Ammon's horn (tissue), 1 donor: Measurements from ENCODE around the gene C1RL.
A peak's percentile ranks its signal among the peaks of the same experiment; 100 is the strongest.
"Not testable (repeated sequence)": the region's sequence is repeated elsewhere in the genome, so short reads cannot be mapped to it uniquely, and the experiment has no call there.

Experiments
- DNase-seq: peaks from one replicate; pipeline ENCODE4 v3.0.0-alpha.2; 2016; ENCODE audit warnings: low spot score

Gene C1RL

DNA sequence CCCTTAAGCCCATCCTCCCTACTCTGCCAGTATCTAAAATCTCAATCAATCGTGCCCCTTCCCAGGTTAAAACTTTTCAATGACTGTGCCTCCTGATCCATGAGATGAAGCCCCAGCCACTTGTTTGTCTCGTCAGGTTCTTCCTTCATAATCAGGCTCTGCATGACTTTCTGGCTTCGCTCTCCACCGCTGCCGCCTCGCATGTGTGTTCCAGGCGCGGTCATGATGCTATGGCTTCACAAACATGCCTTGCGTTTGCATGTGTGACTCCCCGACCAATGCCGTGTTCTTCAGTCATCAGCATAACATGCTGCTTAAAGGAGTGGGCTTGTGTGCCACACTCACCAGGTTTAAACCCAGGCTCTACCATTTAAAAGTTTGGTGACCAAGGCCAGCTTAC is 5.0 kb upstream of the C1RL start:
- DNase-seq: no peak

DNA sequence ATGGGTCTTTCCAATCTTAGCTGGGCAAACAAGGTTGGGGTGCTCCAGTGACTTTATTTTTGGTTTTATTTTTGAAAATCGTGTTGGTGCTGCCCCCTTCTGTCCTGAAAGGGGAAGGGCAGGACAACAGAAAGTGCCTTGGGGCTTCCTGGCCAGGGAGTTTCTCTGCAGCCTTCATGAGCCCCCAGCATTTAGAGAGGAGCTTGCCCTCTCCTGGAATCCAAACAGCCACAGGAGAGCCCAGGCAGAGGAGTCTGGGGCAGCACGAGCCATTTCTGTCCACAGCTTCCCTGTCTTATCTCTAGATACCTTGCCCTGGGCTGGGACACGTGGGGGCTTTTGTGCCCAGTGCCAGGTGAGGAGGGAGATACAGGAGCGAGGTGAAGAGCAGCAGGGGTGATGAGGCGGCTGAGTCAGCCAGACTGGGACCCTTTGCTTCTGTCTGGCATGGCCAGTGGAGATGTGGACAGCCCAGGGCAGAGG is 4.4 kb upstream of the C1RL start:
- peak; percentile 37 for DNase-seq

DNA sequence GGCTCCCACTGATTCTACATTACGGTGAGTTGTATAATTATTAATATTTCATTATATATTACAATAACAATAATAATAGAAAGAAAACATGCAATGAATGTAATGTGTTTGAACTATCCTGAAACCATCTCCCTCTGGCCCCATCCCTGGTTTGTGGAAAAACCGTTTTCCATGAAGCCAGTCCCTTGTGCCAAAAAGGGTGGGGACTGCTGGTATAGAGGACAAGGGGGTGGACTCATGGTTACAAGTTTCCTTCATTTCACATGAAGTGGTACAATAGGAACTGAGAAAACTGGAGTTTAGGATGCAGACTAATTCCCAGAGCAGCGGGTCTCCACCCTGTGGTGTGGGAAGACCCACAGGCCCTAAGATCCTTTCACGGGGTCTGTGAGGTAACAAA is 3.0 kb upstream of the C1RL start:
- no peak for DNase-seq

- DNase-seq: no peak
These were observed 1.6 kb upstream of the C1RL start for GRCh38 chr12:7110661-7111060.

DNA sequence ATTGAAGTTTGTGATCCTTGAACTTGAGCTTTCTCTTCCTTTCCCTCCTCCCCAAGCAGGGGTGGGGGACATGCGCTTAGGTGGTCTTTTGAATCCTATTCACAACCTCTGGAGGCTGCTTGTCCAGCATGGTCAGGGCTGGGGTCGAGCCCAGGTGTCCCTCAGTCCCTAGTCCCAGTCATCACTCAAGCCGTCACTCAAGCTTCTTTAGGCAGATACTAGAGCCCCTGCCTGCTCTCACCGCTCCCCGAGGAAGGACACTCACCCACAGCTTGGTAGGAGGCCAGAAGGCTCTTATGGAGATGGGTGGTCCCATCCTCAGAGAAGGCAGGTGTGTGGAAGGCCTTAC is 532 bp upstream of the C1RL start:
- DNase-seq: no peak

- no peak for DNase-seq
These were observed 815 bp downstream of the C1RL start for GRCh38 chr12:7108003-7108795.

- DNase-seq: no peak
These were observed 1.4 kb downstream of the C1RL start for GRCh38 chr12:7107636-7108002.

- not testable (repeated sequence) for DNase-seq
These were observed 1.8 kb downstream of the C1RL start for GRCh38 chr12:7107181-7107580.

GRCh38 chr12:7106082-7106481 is 2.9 kb downstream of the C1RL start:
- DNase-seq: no peak

- no peak for DNase-seq
These were observed 5.0 kb downstream of the C1RL start for GRCh38 chr12:7103837-7104584.

- no peak for DNase-seq
These were observed 6.4 kb downstream of the C1RL start for GRCh38 chr12:7102582-7102981.

GRCh38 chr12:7101694-7102131 is 7.3 kb downstream of the C1RL start:
- DNase-seq: no peak

GRCh38 chr12:7101047-7101693 is 7.8 kb downstream of the C1RL start:
- no peak for DNase-seq

DNA sequence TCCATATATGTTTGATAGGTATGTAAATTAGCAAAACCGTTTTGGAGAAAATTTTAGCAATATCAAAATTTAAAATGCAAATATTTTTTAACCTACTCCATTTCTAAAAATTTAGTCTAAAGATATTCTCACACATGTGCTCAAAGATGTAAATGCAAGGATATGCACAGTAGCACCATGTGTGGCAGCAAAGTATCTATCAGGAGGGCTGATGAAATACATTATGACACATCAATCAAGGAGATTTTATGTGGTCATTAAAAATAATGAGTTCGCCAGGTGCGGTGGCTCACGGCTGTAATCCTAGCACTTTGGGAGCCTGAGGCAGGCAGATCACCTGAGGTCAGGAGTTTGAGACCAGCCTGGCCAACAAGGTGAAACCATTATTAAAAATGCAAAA is 8.8 kb downstream of the C1RL start:
- DNase-seq: no peak

GRCh38 chr12:7099290-7099996 is 9.6 kb downstream of the C1RL start:
- no peak for DNase-seq

DNA sequence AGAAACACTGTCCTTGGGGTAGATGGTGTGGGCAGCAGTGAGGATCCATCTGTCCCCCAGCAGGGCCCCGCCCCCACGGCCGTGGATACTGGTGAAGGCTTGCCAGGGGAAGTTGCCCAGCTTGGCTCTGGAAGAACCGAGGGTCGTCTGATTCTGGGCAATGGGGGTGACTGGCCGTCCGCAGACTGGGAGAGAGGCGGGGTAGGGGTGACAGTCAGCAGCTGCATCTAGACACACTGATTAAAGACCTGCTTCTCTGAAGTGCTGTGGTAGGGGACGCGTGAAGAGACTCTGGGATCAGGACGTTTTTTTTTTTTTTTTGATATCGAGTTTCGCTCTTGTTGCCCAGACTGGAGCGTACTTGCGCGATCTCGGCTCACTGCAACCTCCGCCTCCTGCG is 12.0 kb downstream of the C1RL start:
- no peak for DNase-seq

DNA sequence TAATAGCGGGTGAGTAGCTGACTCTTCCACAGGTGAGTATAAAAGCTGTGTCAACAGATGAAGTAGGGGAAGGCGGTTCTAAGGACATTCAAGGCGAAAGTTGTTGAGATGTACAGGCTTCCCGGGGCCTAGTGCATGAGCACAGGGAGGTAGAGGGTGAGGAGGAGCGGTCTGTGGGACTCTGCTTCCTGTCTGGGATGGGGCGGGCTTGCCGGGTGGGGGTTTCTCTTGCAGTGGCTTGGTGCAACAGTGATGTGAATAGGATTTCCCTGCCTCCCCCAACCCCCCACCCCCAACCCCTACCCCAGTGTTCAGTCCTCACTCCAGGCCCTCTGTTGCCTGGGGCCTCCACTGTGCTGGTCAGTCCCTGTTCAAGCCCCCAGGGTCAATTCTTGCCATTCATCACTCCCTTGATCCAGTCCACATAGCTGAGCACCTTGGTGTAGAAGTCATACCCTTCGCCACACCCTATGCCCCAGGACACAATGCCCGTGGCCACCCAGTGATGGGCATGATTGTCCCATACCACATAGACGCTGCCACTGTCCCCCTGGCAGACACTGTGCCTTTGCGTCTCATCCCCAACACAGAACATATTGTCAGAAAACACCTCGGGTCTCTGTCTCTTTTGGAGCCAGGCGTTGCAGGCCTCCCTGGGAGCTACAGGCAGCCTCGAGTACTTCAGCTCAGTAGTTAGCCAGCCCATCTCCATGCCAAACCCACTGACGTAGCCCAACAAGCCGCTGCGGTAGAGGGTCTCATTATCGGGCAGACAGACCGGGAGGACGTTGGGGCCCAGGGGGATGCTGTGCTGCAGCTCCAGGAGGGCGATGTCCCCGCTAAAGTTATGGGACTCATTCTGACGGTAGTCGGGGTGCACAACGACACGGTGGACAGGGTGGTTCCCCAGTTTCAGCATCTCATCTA is 12.7 kb downstream of the C1RL start:
- no peak for DNase-seq

DNA sequence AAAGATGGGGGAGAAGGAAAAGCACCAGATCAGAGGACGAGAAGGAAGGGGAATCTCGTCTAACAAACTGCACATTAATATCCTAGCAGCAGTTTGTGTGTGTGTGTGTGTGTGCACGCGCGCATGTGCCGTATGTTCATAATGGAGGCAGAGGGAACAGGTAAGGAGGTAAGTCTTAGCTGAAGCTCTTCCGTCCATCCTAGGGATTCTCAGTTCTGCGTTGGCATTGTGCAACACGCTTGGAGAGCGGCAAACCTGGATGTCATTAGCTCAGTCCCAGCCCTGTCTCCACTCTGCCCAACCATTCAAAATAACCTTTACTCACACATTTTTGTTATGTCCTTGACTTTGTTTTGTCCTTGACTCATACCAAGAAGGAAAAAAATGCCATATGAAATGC is 15.1 kb downstream of the C1RL start:
- no peak for DNase-seq

- no peak for DNase-seq
These were observed 15.5 kb downstream of the C1RL start for GRCh38 chr12:7093486-7093885.

DNA sequence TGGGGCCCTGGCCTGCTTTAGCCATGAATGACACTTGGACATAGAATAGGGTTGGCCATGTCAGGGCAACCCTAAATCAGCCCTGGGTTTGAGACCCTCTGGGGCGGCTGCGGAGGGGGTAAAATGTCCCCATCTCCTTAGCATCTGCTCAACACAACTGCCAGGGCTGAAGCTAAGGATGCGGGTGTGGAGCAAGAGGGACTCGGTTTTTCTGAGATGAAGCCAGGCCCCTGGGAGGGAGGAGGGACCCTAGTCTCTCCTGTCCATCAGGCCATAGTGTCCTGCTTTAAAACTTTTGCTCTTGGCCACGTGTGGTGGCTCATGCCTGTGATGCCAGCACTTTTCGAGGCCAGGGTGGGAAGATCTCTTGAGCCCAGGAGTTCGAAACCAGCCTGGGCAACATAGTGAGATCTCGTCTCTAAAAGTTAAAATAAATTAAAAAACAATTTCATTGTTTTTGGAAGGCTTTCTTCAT is 16.0 kb downstream of the C1RL start:
- no peak for DNase-seq
